Urinary bladder (tissue), 4 donors: Measurements from ENCODE around the gene C14orf119. TPM values are rescaled to one million over a fixed set of nuclear protein-coding genes. Genes with fewer than 3 reads are reported as not detected.

Source experiments
- DNase-seq: peaks from one replicate; pipeline ENCODE4 v3.0.0-alpha.2; 2015; ENCODE audit errors: extremely low spot score
- H3K27ac ChIP-seq: one replicate; pipeline ENCODE4 v1.5.1; 2013; ENCODE audit warnings: low read depth, mild to moderate bottlenecking, moderate library complexity
- H3K36me3 ChIP-seq: one replicate; pipeline ENCODE4 v1.6.1; 2013; ENCODE audit warnings: mild to moderate bottlenecking, moderate library complexity; ENCODE audit not compliant: insufficient read depth
- H3K4me1 ChIP-seq: one replicate; pipeline ENCODE4 v1.6.1; 2013; ENCODE audit warnings: mild to moderate bottlenecking, moderate library complexity; ENCODE audit not compliant: insufficient read depth
- H3K4me3 ChIP-seq: one replicate; pipeline ENCODE4 v1.5.1; 2013; ENCODE audit warnings: low read depth, low read length
- WGBS: extraction: QIAGEN DNeasy Blood & Tissue Kit; methylation state at CpG from one replicate; pipeline ENCODE4 v1.1.7; 2013; 5-methylcytosine and 5-hydroxymethylcytosine counted together
- polyA plus RNA-seq: library from polyadenylated mRNA; stranded (reverse); fragments of 200-250 nt; gene quantifications from one replicate; pipeline ENCODE4 v1.2.3, GENCODE V29; 2013
- total RNA-seq: library from RNA; depleted of rRNA; stranded (reverse); fragments of >200 nt; gene quantifications from one replicate; pipeline ENCODE4 v1.2.3, GENCODE V29; 2014
- donor health status: healthy with polysubstance abuse.
- donor health status: healthy.

C14orf119 gene
- total and polyA plus RNA-seq, 2 donors, result 37.2 to 51.8 TPM

DNA sequence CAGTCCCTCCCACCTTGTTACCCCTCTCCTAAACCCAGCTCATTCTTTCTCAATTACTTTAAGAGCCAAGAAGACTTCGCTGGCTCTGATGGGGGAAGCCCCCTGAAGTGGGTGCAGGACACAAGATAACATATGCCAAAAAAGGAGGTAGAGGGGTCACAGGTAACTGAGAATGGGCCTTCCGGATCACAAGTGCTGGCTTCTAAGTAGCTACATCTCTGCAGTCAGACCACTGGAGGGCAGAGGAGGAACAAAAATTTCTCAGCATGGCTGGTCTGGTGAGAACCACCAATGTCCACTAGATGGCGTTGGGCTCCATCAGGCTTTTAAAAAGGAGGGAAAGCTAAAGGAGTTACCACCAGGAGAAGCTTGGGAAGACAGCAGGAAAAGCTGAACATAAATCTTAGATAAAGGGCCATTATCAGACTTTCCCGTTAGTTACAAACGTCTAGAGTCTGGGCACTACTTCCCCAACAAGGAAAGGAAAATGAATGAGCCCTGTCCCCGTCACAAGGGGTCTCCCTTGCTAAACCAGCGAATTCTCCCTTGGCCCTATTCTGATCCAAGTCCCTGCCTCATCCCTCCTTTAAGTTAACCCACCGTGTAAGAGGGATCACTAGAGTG is 26.4 kb upstream of the C14orf119 start:
- Histone ChIP-seq H3K36me3 (peaks cover 5% of the 10 kb centered on the region), H3K4me1 (no peaks in the 10 kb centered on the region), H3K4me3 (no peak overlapping the region), H3K27ac (no peak overlapping the region)
- WGBS, result 26% methylated on average over 8 of the region's 8 CpGs
- DNase-seq, result peak; percentile 77

DNA sequence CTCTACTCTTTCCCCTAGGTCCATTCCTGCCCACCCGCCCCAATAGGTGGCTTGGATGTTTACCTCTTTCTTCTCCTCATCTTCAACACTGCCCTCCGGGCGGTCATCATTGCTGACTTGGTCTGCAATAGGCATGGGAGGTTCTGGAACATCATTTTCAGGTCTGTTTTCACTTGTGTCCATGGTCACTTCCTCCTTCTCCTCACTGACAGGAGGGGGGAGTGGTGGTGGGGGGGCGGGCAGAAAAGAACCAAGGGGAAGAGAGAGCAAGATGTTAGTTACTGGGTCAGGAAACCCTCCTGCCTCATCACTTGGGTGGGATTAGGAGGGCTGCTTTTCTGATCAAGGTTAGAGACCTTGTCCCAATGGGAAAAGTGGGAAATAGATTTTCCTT is 25.9 kb upstream of the C14orf119 start:
- DNase-seq, result no peak
- no peak overlapping the region for H3K4me3 ChIP-seq
- H3K27ac ChIP-seq, result no peak overlapping the region
- H3K36me3 ChIP-seq, result peaks cover 5% of the 10 kb centered on the region
- H3K4me1 ChIP-seq, result no peaks in the 10 kb centered on the region
- 88% methylated on average over 4 of the region's 4 CpGs for WGBS

DNA sequence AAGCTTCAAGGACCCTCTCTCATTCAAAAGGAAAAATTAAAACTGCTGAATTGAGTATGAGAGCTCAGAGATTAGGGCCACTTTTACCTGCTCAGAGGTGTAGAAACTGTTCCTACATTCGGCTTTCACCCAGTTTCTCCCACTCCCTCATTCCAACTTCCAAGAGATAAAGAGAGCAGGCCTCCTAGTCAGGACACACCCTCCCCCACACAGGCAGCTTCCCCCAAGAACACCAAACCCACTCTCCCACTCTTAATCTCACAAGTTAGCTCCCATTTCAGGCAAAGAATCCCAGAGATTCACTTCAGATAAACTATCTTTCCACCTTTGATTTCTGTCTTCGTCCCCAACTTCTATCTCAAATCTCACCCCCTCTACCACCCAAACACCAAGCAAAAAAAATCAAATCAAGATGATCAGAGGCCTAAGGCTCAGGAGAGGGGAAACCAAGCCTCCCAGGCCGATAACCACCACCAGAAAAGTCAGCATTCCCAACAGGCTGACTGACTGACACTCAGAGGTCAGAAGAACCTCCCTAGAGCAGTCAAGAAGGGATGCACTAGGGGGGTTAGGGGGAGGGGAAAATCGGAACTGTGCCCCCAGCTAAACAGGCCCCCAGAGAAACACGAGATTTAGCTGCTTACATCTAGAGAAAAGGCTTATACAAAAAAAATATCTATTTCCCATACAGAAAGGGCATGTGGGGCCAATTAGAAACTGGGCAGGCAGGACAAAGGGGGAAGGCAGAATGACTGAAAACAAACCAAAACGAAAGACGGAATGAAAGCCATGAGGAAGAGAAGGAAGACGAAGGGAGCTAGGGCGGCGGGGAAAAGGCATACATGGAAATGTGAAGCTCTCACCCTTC is 24.8 kb upstream of the C14orf119 start:
- 10% methylated on average over 10 of the region's 10 CpGs for WGBS
- no peak for DNase-seq
- H3K27ac ChIP-seq, result no peak overlapping the region
- H3K4me3 ChIP-seq, result peak overlapping the region; percentile 52
- peaks cover 5% of the 10 kb centered on the region for H3K36me3 ChIP-seq
- no peaks in the 10 kb centered on the region for H3K4me1 ChIP-seq

DNA sequence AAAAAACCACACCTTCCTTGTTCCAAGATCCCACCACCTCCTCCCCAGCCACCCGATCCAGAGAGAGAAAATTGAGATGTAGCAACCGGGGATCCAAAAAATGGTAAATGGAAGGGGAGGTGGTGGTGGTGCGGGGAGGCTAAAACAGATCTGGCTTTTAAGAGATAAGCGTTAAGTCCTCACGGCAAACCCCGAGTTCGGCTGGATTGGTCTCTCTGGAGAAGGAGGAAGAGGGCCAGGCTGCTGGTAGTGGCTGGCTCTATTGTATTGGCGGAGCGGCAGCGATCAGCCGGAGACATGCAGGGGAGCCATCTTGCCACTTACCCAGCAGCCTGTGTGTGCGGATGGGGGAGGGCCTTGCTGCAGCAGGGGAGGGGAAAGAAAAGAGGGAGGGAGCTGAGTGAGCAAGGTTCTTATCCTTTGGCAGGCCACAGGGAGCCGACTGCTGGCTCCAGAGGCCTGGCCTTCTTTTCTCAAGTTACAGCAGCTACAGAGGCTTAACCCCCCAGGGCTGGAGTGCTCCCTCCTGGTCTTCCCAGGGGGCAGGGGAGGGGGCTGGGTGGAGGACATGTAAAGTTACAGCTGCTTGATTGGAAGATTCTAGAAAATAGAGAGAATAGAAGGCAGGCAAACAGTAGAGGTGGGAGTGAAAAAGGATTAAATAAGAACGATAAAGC is 23.9 kb upstream of the C14orf119 start:
- Histone ChIP-seq H3K36me3 (peaks cover 5% of the 10 kb centered on the region), H3K4me3 (peak overlapping the region; percentile 52), H3K27ac (peak overlapping the region; percentile 82), H3K4me1 (no peaks in the 10 kb centered on the region)
- DNase-seq, result peak; percentile 87
- 1% methylated on average over 14 of the region's 14 CpGs for WGBS

DNA sequence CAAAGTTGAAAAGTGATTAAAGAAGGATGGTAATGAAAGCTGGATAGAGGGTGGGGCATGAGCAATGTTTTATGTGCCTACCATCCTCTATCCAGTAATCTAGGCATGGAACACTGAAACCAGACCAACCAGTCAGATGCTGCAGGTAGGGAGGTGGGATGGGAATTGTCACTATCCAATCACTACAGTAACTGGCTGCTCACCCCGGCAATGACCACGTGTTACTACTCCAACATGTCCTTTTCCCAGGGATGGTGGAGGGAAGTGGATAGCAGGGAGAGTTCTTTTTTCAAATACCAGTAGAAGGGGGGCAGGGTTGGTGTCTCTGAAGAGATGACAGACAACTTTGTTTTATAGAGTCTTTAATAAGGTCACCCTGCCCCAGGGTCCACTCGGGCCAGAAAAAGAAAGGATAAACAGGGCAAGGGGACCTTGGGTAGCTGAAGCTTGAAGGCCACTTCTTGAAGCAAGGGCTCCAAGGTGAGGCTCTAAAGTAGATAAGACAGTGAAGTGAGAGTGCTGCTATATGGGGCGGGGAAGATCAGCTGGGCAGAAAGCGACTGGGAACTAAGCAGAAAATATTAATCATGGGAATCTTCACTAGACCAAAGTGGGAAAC is 23.3 kb upstream of the C14orf119 start:
- peaks cover 6% of the 10 kb centered on the region for H3K36me3 ChIP-seq
- WGBS, result 34% methylated on average over 5 of the region's 5 CpGs
- peak overlapping the region; percentile 76 for H3K27ac ChIP-seq
- DNase-seq, result no peak
- H3K4me3 ChIP-seq, result peak overlapping the region; percentile 52
- H3K4me1 ChIP-seq, result no peaks in the 10 kb centered on the region

DNA sequence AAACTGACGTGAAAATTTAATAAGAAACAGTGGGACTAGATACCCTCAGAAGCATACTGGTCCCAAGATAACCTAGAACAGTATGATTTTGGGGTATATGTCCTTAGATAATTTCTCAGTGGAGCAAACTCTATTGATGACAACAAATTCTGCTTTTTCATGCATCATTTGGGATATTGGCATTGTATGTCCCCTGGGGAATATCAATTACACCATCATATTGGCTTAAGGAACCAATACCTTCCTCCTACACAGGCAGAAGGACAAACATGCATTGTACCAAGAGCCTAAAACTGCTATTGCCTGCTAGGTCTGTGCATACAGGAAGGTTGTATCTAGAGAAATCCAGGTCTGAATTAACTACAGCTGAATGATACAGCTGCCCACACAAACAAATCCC is 20.4 kb upstream of the C14orf119 start:
- DNase-seq, result no peak
- peaks cover 8% of the 10 kb centered on the region for H3K36me3 ChIP-seq
- 93% methylated on average over 1 of the region's 1 CpG for WGBS
- no peak overlapping the region for H3K4me3 ChIP-seq
- no peak overlapping the region for H3K27ac ChIP-seq
- H3K4me1 ChIP-seq, result no peaks in the 10 kb centered on the region

DNA sequence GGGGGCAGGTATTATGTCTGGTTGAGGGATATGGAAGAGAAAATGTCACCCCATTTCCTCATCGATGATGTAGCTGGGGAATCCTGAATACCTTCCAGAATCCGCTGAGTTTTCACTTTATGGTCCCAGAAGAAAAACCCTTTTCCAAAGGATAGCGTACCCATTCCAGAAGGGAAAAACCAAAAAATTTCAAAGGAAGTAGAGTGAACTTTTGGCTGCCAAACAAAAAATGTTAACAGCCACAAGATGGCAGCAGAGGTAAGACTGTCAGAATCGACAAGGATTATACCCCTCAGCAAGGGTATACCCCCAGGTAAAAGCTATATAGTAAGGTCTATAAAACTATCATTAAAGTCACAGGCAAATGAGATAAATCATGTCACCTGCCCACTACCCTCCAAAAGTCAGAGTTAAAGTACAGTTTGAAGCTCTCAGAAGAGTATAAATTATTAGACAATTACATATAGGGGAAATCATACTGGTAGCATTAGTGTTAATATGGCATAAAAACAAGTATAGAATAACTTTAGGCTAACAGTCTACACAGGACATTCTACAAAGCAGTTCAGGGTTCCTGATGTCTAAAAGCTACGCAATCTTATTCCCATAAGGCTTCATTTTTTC is 18.4 kb upstream of the C14orf119 start:
- no peak for DNase-seq
- Histone ChIP-seq H3K36me3 (peaks cover 11% of the 10 kb centered on the region), H3K4me1 (no peaks in the 10 kb centered on the region), H3K4me3 (no peak overlapping the region), H3K27ac (no peak overlapping the region)
- 67% methylated on average over 5 of the region's 5 CpGs for WGBS

DNA sequence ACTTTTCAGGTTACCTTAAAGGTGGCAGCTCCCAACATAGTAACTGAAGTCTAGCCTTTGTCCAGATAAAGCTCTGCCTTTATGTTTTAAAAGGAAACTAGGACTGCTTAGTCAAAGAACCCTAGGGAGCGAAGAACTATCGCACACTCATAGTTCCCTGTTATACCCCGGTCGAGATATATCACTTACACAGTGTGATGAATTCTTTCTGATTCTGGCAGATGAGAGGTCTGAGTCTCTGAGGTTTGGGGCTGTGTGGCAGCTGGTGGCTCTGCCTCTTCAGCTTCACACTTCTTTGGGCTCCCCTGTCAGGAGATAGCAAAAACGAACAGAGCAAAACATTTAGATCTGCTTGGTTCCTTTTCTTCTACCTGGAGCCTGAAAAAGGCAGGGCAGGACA is 17.3 kb upstream of the C14orf119 start:
- DNase-seq, result no peak
- 89% methylated on average over 5 of the region's 5 CpGs for WGBS
- Histone ChIP-seq H3K36me3 (peaks cover 11% of the 10 kb centered on the region), H3K4me1 (no peaks in the 10 kb centered on the region), H3K4me3 (no peak overlapping the region), H3K27ac (no peak overlapping the region)

DNA sequence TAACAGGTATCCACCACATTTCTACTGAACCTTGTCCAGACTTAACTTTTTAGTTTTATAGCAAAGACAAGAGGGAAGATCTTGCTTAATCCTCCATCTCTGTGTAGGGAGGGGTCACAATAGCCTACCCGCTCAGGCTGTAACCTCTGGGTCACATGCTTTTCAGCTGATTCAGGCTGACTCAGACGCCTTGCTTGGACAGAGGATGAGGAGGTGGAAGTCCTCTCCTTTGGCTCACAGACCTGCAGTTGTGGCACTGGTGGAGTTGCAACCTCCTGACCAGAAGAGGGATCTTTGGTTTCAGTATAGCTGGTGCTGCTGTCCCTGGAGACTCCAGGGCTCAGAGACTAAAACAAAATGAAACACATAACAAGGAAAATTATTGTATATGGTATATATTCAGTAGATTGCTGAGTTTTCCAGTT is 16.6 kb upstream of the C14orf119 start:
- 18% methylated on average over 2 of the region's 2 CpGs for whole genome bisulfite sequencing
- H3K27ac ChIP-seq, result no peak overlapping the region

DNA sequence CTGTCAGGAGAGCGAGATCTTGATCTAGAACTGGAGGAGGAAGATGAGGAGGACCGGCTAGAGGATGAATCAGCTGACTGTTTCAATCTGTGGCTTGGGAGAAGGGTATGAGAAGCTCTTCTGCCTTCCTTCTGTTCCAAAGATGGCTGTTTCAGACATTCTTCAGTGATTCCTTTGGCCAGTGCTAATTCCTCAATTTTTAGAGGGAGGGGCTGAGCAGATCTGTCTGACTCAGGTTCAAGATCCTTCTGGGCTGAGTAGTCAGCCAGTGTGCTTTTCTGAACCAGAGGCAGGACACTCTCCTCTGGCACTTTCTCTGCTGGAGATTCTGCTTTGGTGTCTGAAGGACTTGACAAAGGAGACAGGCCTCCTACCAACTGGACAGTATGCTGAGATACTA is 15.6 kb upstream of the C14orf119 start:
- H3K4me3 ChIP-seq, result no peak overlapping the region
- H3K27ac ChIP-seq, result peak overlapping the region; percentile 18
- H3K36me3 ChIP-seq, result peaks cover 11% of the 10 kb centered on the region
- DNase-seq, result no peak
- no peaks in the 10 kb centered on the region for H3K4me1 ChIP-seq
- 82% methylated on average over 2 of the region's 2 CpGs for WGBS

More for the DNA sequence above, 16.6 kb upstream of the C14orf119 start:
- peaks cover 11% of the 10 kb centered on the region for H3K36me3 ChIP-seq
- DNase-seq, result no peak
- no peaks in the 10 kb centered on the region for H3K4me1 ChIP-seq
- no peak overlapping the region for H3K4me3 ChIP-seq

DNA sequence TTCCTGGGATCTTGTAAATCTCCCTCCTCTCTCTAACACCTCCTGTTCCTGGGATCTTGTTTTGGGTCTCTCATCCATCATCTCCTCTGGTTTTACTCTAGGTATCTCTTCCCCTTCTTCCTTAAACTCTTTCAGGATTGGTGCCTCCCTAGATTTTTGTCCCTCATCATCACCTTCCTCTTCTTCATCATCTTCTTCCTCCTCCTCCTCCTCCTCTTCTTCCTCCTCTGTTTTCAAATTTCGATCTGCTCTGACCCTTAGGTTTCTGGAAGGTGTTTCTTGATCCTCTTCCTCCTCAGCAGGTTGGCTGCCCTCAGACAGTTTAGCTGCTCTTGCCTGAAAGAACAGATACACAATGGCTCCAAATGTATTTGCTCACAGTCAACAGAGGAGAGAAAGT is 14.8 kb upstream of the C14orf119 start:
- H3K27ac ChIP-seq, result no peak overlapping the region
- H3K36me3 ChIP-seq, result peaks cover 15% of the 10 kb centered on the region
- no peak overlapping the region for H3K4me3 ChIP-seq
- DNase-seq, result no peak
- H3K4me1 ChIP-seq, result no peaks in the 10 kb centered on the region
- 75% methylated on average over 1 of the region's 1 CpG for WGBS

DNA sequence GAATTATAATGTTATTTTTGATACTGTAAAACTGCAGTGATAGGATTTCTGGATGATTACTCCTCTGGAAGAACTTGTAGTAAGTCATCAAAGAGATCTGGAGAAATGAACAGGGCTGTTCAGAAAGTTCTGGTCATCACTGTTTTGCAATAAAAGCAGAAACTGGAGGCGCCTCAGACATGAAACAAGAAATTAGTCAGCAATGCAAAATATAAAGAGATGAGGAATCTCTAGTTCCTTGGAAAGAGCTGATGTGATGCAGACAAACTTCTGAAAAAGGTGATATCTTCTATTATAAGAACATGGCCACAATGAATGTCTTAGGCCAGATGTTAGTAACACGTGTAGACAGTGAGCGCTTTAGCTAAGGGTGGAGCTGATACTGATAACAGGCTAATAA is 9.8 kb upstream of the C14orf119 start:
- peaks cover 17% of the 10 kb centered on the region for H3K36me3 ChIP-seq
- no peak for DNase-seq
- no peaks in the 10 kb centered on the region for H3K4me1 ChIP-seq
- H3K27ac ChIP-seq, result no peak overlapping the region
- WGBS, result 70% methylated on average over 3 of the region's 3 CpGs
- no peak overlapping the region for H3K4me3 ChIP-seq

DNA sequence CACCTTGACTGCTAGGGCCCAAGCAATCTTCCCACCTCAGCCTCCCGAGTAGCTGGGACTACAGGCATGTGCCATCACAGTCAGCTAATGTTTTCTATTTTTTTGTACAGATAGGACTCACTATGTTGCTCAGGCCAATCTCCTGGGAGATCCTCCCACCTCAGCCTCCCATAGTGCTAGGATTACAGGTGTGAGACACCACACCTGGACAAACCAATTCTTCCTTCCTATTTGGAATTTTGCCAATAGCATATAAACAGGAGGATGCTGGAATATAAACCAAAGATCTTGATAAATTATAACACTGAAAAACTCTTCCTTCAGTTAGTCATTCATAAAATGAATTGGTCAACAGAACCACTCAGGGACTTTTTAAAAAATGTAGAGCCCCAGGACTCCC is 8.7 kb upstream of the C14orf119 start:
- no peak for DNase-seq
- peaks cover 13% of the 10 kb centered on the region for H3K36me3 ChIP-seq
- H3K4me1 ChIP-seq, result no peaks in the 10 kb centered on the region
- 79% methylated on average over 1 of the region's 1 CpG for WGBS
- H3K4me3 ChIP-seq, result no peak overlapping the region
- no peak overlapping the region for H3K27ac ChIP-seq
